MCF 10A (cell line): ENCODE data around the gene RHBDD1. TPM values are rescaled to one million over a fixed set of nuclear protein-coding genes. Genes with fewer than 3 reads are reported as not detected.

ENCODE experiments used
- BruUV-seq: library from RNA; stranded (reverse); fragments of 400-500 nt; replicated peaks from 2 replicates; lab custom pipeline; 2021; lab: Mats Ljungman, UMichigan
- CTCF ChIA-PET: fragments of 300-600 bp; sonication (Branson Sonifier 250); formaldehyde crosslinking; extraction: SDS; loops from one replicate; lab custom pipeline; 2021; ENCODE audit warnings: antibody characterized with exemption, inconsistent platforms; lab: Yijun Ruan, JAX
- POLR2A ChIA-PET: fragments of 300-600, 350-650 bp; sonication (Branson Sonifier 250); formaldehyde crosslinking; extraction: SDS; loops from one replicate; lab custom pipeline; 2020; ENCODE audit warnings: antibody characterized with exemption, inconsistent platforms; lab: Yijun Ruan, JAX
- DNase-seq: peaks from one replicate; pipeline ENCODE4 v3.0.0-alpha.2; 2018; ENCODE audit not compliant: unreplicated experiment
- H3K27ac Mint-ChIP-seq: one replicate; pipeline ENCODE4 v1.8.0; 2022; ENCODE audit warnings: mild to moderate bottlenecking, low read depth, mixed read lengths; ENCODE audit not compliant: unreplicated experiment
- H3K27me3 Mint-ChIP-seq: one replicate; pipeline ENCODE4 v1.8.0; 2022; ENCODE audit warnings: mixed read lengths; ENCODE audit not compliant: insufficient read depth, unreplicated experiment
- H3K36me3 Mint-ChIP-seq: one replicate; pipeline ENCODE4 v1.8.0; 2022; ENCODE audit warnings: mild to moderate bottlenecking, moderate library complexity, mixed read lengths; ENCODE audit not compliant: insufficient read depth, unreplicated experiment
- H3K4me1 Mint-ChIP-seq: one replicate; pipeline ENCODE4 v1.8.0; 2022; ENCODE audit warnings: mixed read lengths; ENCODE audit not compliant: insufficient read depth, unreplicated experiment
- H3K4me3 Mint-ChIP-seq: one replicate; pipeline ENCODE4 v1.8.0; 2022; ENCODE audit warnings: mild to moderate bottlenecking, moderate library complexity, mixed read lengths; ENCODE audit not compliant: unreplicated experiment
- H3K9me3 Mint-ChIP-seq: one replicate; pipeline ENCODE4 v1.8.0; 2022; ENCODE audit warnings: mixed read lengths; ENCODE audit not compliant: unreplicated experiment
- intact Hi-C: fragments of 100-400 bp; cut with micrococcal nuclease; formaldehyde crosslinking; loops from 2 replicates; pipeline ENCODE4 v1.14.1; 2022
- total RNA-seq: library from RNA; stranded (reverse); gene quantifications from 2 replicates; pipeline ENCODE4 v1.2.3, GENCODE V29; 2022
- TF ChIP-seq, protein P1 (sequence below): fragments of 200-600 bp; IDR thresholded peaks from one replicate; pipeline ENCODE4 v1.8.0; 2022; ENCODE audit warnings: antibody characterized with exemption, mild to moderate bottlenecking; ENCODE audit not compliant: unreplicated experiment

Gene RHBDD1
- total RNA-seq, 1 experiment from 2014 or later = 76.0 TPM

DNA sequence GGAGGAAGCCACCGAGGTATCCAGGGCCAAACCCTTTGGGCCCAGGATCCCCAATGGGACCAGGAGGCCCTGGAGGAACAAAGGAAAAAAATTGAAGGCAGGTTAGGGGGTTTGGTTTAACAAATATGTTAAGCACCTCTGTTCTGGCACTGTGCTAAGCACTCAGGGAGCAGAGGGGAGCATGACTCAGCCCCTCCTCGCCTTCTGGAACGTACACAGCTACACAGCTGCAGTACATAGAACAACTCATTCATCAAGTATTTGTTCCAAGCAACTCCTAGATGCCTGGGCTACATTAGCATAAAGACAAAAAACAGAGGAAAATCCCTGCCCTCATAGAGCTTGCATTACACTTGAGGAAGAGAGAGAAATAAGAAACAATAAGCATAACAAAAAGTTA lies 174.6 kb downstream of the RHBDD1 start:
- intact Hi-C loops = no loop called here
- peak; percentile 10 for DNase-seq
- Mint-ChIP-seq H3K9me3 (peaks cover 8% of the 10 kb centered on the region), H3K4me3 (no peak overlapping the region), H3K27ac (no peak overlapping the region), H3K4me1 (no peaks in the 10 kb centered on the region), H3K27me3 (no peaks in the 10 kb centered on the region), H3K36me3 (no peaks in the 10 kb centered on the region)
- POLR2A ChIA-PET = no interaction called here
- no TSS peak for BruUV-seq
- TF ChIP-seq, protein P1, sequence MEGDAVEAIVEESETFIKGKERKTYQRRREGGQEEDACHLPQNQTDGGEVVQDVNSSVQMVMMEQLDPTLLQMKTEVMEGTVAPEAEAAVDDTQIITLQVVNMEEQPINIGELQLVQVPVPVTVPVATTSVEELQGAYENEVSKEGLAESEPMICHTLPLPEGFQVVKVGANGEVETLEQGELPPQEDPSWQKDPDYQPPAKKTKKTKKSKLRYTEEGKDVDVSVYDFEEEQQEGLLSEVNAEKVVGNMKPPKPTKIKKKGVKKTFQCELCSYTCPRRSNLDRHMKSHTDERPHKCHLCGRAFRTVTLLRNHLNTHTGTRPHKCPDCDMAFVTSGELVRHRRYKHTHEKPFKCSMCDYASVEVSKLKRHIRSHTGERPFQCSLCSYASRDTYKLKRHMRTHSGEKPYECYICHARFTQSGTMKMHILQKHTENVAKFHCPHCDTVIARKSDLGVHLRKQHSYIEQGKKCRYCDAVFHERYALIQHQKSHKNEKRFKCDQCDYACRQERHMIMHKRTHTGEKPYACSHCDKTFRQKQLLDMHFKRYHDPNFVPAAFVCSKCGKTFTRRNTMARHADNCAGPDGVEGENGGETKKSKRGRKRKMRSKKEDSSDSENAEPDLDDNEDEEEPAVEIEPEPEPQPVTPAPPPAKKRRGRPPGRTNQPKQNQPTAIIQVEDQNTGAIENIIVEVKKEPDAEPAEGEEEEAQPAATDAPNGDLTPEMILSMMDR = no peak
- CTCF ChIA-PET = no interaction called here

DNA sequence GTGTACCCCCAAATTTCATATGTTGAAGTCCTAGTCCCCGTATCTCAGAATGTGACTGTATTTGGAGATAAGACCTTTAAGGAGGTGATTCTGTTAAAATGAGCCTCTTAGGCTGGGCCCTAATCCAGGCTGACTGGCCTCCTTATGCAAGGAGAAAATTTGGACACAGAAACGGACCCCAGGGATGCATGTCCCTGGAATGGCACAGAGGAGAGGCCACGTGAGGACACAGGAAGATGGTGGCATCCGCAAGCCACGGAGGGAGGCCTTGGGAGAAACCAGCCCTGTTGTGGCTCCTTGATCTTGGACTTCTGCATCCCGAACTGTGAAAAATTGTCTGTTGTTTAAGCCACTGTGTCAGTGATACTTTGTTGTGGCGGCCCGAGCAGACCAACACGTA lies 177.5 kb downstream of the RHBDD1 start:
- no peak for DNase-seq
- intact Hi-C loops = no loop called here
- Mint-ChIP-seq H3K36me3 (no peaks in the 10 kb centered on the region), H3K4me1 (no peaks in the 10 kb centered on the region), H3K9me3 (peaks cover 8% of the 10 kb centered on the region), H3K4me3 (no peak overlapping the region), H3K27me3 (no peaks in the 10 kb centered on the region), H3K27ac (no peak overlapping the region)
- POLR2A ChIA-PET = no interaction called here
- CTCF ChIA-PET = no interaction called here
- no TSS peak for BruUV-seq
- TF ChIP-seq, protein P1 = no peak

DNA sequence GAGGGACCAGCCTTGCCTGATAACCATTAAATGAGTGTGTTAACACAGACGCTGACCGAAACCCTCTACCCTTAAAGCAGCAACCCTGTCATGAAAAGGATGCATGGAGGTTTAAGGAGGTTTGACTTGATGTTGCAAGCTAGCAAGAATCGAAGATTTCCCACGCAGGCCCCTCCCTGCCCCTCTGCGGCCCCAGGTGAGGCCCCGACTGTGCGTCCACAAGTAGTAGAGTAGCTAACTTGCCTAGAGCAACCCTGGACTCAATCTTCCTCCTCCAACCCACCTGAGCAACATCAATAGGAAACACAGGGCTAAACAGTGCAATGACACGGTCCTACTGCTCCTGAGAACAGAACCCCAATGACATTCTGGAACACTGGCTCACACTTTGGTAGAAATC lies 178.0 kb downstream of the RHBDD1 start:
- H3K27me3 Mint-ChIP-seq = no peaks in the 10 kb centered on the region
- BruUV-seq = no TSS peak
- no peaks in the 10 kb centered on the region for H3K4me1 Mint-ChIP-seq
- H3K4me3 Mint-ChIP-seq = no peak overlapping the region
- intact Hi-C loops = no loop called here
- peaks cover 8% of the 10 kb centered on the region for H3K9me3 Mint-ChIP-seq
- TF ChIP-seq, protein P1 = no peak
- CTCF ChIA-PET = no interaction called here
- no peaks in the 10 kb centered on the region for H3K36me3 Mint-ChIP-seq
- POLR2A ChIA-PET = no interaction called here
- DNase-seq = no peak
- H3K27ac Mint-ChIP-seq = no peak overlapping the region

DNA sequence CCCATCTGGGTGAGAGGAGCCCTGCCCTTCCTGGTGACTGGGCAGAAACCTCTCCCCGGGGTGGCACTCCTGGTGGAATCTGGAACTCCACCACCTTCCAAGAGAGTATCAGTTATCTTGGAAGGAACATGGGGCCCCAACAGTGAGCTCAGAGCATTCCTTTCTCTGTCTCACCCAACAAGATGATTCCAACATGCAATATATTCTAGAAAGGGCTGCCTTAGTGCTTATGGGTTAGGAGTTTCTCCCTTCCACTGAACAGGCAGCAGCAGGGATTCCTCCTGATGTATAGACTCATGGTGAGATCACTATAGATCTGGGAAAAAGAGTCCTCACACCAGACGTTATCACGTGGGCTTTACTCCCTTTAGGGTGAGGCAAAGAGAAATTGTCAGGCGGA lies 181.0 kb downstream of the RHBDD1 start:
- Mint-ChIP-seq H3K27ac (no peak overlapping the region), H3K27me3 (no peaks in the 10 kb centered on the region), H3K36me3 (no peaks in the 10 kb centered on the region), H3K4me1 (no peaks in the 10 kb centered on the region), H3K4me3 (no peak overlapping the region), H3K9me3 (no peaks in the 10 kb centered on the region)
- TF ChIP-seq, protein P1 = no peak
- POLR2A ChIA-PET = no interaction called here
- DNase-seq = no peak
- CTCF ChIA-PET = interaction anchor here (0.8 to 1.2 kb wide), 2 partner anchors 13 to 681 kb away, joined by 3 read pairs; no protein-coding TSS in a partner anchor
- no TSS peak for BruUV-seq
- intact Hi-C loops = no loop called here
